Endothelial cell of umbilical vein (primary cell): ENCODE results near the gene OLFML2B. TPM values are rescaled to one million over a fixed set of nuclear protein-coding genes. Genes with fewer than 3 reads are reported as not detected.

Experiments used
- BruUV-seq: library from RNA; stranded (reverse); fragments of 400-500 nt; replicated peaks from 2 replicates; lab custom pipeline; 2021; lab: Mats Ljungman, UMichigan
- CTCF ChIA-PET: fragments of 300-600, 350-600 bp; sonication (Branson Sonifier 250); formaldehyde crosslinking; loops from one replicate; lab custom pipeline; 2021; ENCODE audit warnings: antibody characterized with exemption, inconsistent platforms; lab: Charles Lee
- POLR2A ChIA-PET: fragments of 300-600, 350-600 bp; sonication (Branson Sonifier 250); formaldehyde crosslinking; loops from one replicate; lab custom pipeline; 2021; ENCODE audit warnings: antibody characterized with exemption, inconsistent platforms; lab: Charles Lee
- DNase-seq: peaks from one replicate; pipeline ENCODE4 v3.0.0-alpha.2; 2011; ENCODE audit warnings: low read depth, low spot score
- FAIRE-seq: peaks from 2 replicates; lab custom pipeline; 2011; peaks lifted over from hg19 to GRCh38; lab: Jason Lieb, UNC
- H2AFZ ChIP-seq: 2 replicates; pipeline ENCODE4 v1.6.0; 2012; ENCODE audit warnings: low read depth, low read length, control low read depth, inconsistent platforms
- H3K27ac ChIP-seq: 2 replicates; pipeline ENCODE4 v1.5.1; 2011; ENCODE audit warnings: low read depth, mild to moderate bottlenecking, control low read depth, low read length, moderate library complexity; ENCODE audit not compliant: insufficient read depth
- H3K27me3 ChIP-seq, 2 experiments: 2 replicates each; pipeline versions ENCODE4 v1.6.0 to v1.6.1; 2011; ENCODE audit warnings: low read length in 2 of 2, mixed read lengths in 1 of 2; ENCODE audit not compliant: control insufficient read depth in 2 of 2, insufficient read depth in 2 of 2
- H3K36me3 ChIP-seq, 2 experiments: 2 replicates in 1 of 2; 3 replicates in 1 of 2; pipeline ENCODE4 v1.5.1; 2011; ENCODE audit warnings: low read length in 2 of 2, mild to moderate bottlenecking in 1 of 2, moderate library complexity in 1 of 2; ENCODE audit not compliant: control insufficient read depth in 2 of 2, insufficient read depth in 2 of 2; ENCODE audit errors: extremely low read depth in 1 of 2
- H3K4me1 ChIP-seq: 3 replicates; pipeline ENCODE4 v1.5.1; 2011; ENCODE audit warnings: mild to moderate bottlenecking, low read length; ENCODE audit not compliant: control insufficient read depth, insufficient read depth; ENCODE audit errors: extremely low read depth
- H3K4me2 ChIP-seq: 2 replicates; pipeline ENCODE4 v1.6.1; 2011; ENCODE audit warnings: low read length, control low read depth, mixed read lengths; ENCODE audit not compliant: insufficient read depth
- H3K4me3 ChIP-seq, 3 experiments: fragments of 200-600 bp in 1 of 3; sonication (generic), shearing (Covaris generic) in 1 of 3; replicated peaks in 1 of 3; 2 replicates each; pipeline ENCODE4 v1.5.1; 2011 to 2016; ENCODE audit warnings: control low read depth in 3 of 3, low read length in 3 of 3, mild to moderate bottlenecking in 2 of 3, inconsistent platforms in 1 of 3, low read depth in 1 of 3, moderate library complexity in 1 of 3; ENCODE audit not compliant: insufficient read depth in 1 of 3
- H3K79me2 ChIP-seq: 2 replicates; pipeline ENCODE4 v1.6.0; 2012; ENCODE audit warnings: low read length, inconsistent platforms; ENCODE audit not compliant: control insufficient read depth, insufficient read depth
- H3K9ac ChIP-seq: replicated peaks from 2 replicates; pipeline ENCODE3; 2011; ENCODE audit warnings: low read length, control low read depth; ENCODE audit not compliant: insufficient read depth; ENCODE audit errors: extremely low read depth
- H3K9me1 ChIP-seq: replicated peaks from 3 replicates; pipeline ENCODE4 v1.6.0; 2011; ENCODE audit warnings: mild to moderate bottlenecking, low read length; ENCODE audit not compliant: control insufficient read depth, insufficient read depth; ENCODE audit errors: extremely low read depth
- H3K9me3 ChIP-seq: replicated peaks from 2 replicates; pipeline ENCODE4 v1.5.1; 2012; ENCODE audit warnings: low read length, inconsistent platforms; ENCODE audit not compliant: control insufficient read depth, insufficient read depth
- H4K20me1 ChIP-seq: replicated peaks from 2 replicates; pipeline ENCODE3; 2011; ENCODE audit warnings: mild to moderate bottlenecking, low read length; ENCODE audit not compliant: control insufficient read depth, insufficient read depth; ENCODE audit errors: extremely low read depth
- CTCF ChIP-seq, 2 donors: IDR thresholded peaks; 1 replicate in 1 of 2; 2 replicates in 1 of 2; pipeline ENCODE4 v1.5.1; 2011; ENCODE audit warnings: low read length in 2 of 2, mild to moderate bottlenecking in 2 of 2, moderate library complexity in 2 of 2, control low read depth in 1 of 2, inconsistent platforms in 1 of 2, low read depth in 1 of 2; ENCODE audit not compliant: insufficient read depth in 1 of 2; ENCODE audit errors: extremely low read depth in 1 of 2
- EZH2 ChIP-seq: IDR thresholded peaks from 2 replicates; pipeline ENCODE4 v1.6.1; 2012; ENCODE audit warnings: borderline replicate concordance, low read depth, mild to moderate bottlenecking, moderate library complexity, low read length, inconsistent platforms; ENCODE audit not compliant: severe bottlenecking
- GATA2 ChIP-seq: IDR thresholded peaks from 2 replicates; pipeline ENCODE4 v1.7.0; 2011; ENCODE audit warnings: low read depth, mild to moderate bottlenecking, moderate library complexity, mixed read lengths, low read length; ENCODE audit not compliant: insufficient read length, insufficient read depth
- JUN ChIP-seq: IDR thresholded peaks from 2 replicates; pipeline ENCODE4 v1.6.1; 2011; ENCODE audit warnings: borderline replicate concordance, low read depth; ENCODE audit not compliant: insufficient read length, insufficient read depth
- MAX ChIP-seq: IDR thresholded peaks from 2 replicates; pipeline ENCODE4 v1.6.1; 2011; ENCODE audit not compliant: insufficient read depth, insufficient read length
- MYC ChIP-seq: IDR thresholded peaks from one replicate; pipeline ENCODE4 v1.6.1; 2011; ENCODE audit warnings: mild to moderate bottlenecking, low read depth, low read length
- dilution Hi-C: fragments of 300-500 bp; cut with MboI; formaldehyde crosslinking; loops from one replicate; pipeline ENCODE4 v1.15.0; 2019; ENCODE audit warnings: low sequenced_read_pairs; ENCODE audit not compliant: extremely low pct_ligation_motif_present
- intact Hi-C: fragments of 100-400 bp; cut with micrococcal nuclease; formaldehyde crosslinking; loops from one replicate; pipeline ENCODE4 v1.10.0; 2022
- polyA plus RNA-seq, 4 experiments: library from polyadenylated mRNA; depleted of rRNA in 3 of 4; stranded (reverse) in 3 of 4; unstranded in 1 of 4; fragments of >200 nt; gene quantifications; 2 replicates each; pipeline versions ENCODE4 v1.2.1 to v1.2.3, GENCODE V29; 2011 to 2012; ENCODE audit warnings: missing spikeins in 1 of 4
- total RNA-seq: library from RNA; stranded (reverse); gene quantifications from 2 replicates; pipeline ENCODE4 v1.2.3, GENCODE V29; 2021

OLFML2B gene
- total and polyA plus RNA-seq, 2 donors (not counting 3 experiments of a cell fraction or from before 2014, with no cell fraction given), result 0.58 to 0.62 TPM

GRCh38 chr1:161940866-161941591, 82.6 kb downstream of the OLFML2B start:
- POLR2A ChIA-PET, result no interaction called here
- no peak for FAIRE-seq

More at GRCh38 chr1:161940866-161941591, 82.6 kb downstream of the OLFML2B start:
- H3K9me1 ChIP-seq, result no peaks in the 10 kb centered on the region
- no peaks in the 10 kb centered on the region for H4K20me1 ChIP-seq
- no peaks in the 10 kb centered on the region for H3K27me3 ChIP-seq
- H2AFZ ChIP-seq, result no peak overlapping the region
- no peak for DNase-seq
- dilution Hi-C loops, result no loop called here
- H3K36me3 ChIP-seq, result peaks cover 0 to 2% of the 10 kb centered on the region in 2 experiments
- H3K79me2 ChIP-seq, result no peaks in the 10 kb centered on the region
- no peak overlapping the region for H3K4me3 ChIP-seq
- no TSS peak for BruUV-seq
- no peak overlapping the region for H3K9ac ChIP-seq
- H3K9me3 ChIP-seq, result no peaks in the 10 kb centered on the region
- CTCF ChIA-PET, result interaction anchor here (1.7 kb wide), 1 partner anchor 96 kb away, joined by 4 read pairs; no protein-coding TSS in a partner anchor
- intact Hi-C loops, result no loop called here
- no peak overlapping the region for H3K27ac ChIP-seq
- no peak for TF ChIP-seq JUN
- TF ChIP-seq GATA2, result no peak
- TF ChIP-seq CTCF (IDR thresholded peaks at IDR 0.05; ENCODE audit: extremely low read depth in 1 of 2, insufficient read depth in 1 of 2, low read depth in 1 of 2, low read length in 2 of 2), result no peak
- TF ChIP-seq MYC, result no peak
- TF ChIP-seq EZH2, result no peak
- no peak for TF ChIP-seq MAX
- H3K4me1 ChIP-seq, result no peaks in the 10 kb centered on the region
- no peak overlapping the region for H3K4me2 ChIP-seq
